GM19455 (cell line): ENCODE results near the gene WDR37.
"Not testable (repeated sequence)": the region's sequence is repeated elsewhere in the genome, so short reads cannot be mapped to it uniquely, and the experiment has no call there.

Experiments used
- ATAC-seq: cut with Tn5 transposase; IDR thresholded peaks from one replicate; pipeline ENCODE4 v1.9.1; 2021; ENCODE audit not compliant: unreplicated experiment

Gene WDR37

GRCh38 chr10:1056326-1057105 lies at the start of gene WDR37:
WDR37 (plus strand) TSS chr10:1056385; CDS start chr10:1072156, 15,771 bp downstream.
- ATAC-seq: peak; percentile 91

GRCh38 chr10:1006573-1006972 lies 49.6 kb upstream of the WDR37 start:
- no peak for ATAC-seq

- no peak for ATAC-seq
These were observed 48.6 kb upstream of the WDR37 start for GRCh38 chr10:1007583-1007982.

GRCh38 chr10:1009071-1009494 lies 47.1 kb upstream of the WDR37 start:
- no peak for ATAC-seq

- ATAC-seq: not testable (repeated sequence)
These were observed 46.2 kb upstream of the WDR37 start for GRCh38 chr10:1009947-1010346.

- no peak for ATAC-seq
These were observed 45.5 kb upstream of the WDR37 start for GRCh38 chr10:1010703-1011102.

- no peak for ATAC-seq
These were observed 44.5 kb upstream of the WDR37 start for GRCh38 chr10:1011696-1012095.

- no peak for ATAC-seq
These were observed 40.5 kb upstream of the WDR37 start for GRCh38 chr10:1015688-1016087.

- no peak for ATAC-seq
These were observed 36.8 kb upstream of the WDR37 start for GRCh38 chr10:1019362-1019761.

GRCh38 chr10:1020460-1020859 lies 35.7 kb upstream of the WDR37 start:
- ATAC-seq: no peak

GRCh38 chr10:1020958-1021357 lies 35.2 kb upstream of the WDR37 start:
- ATAC-seq: no peak

- no peak for ATAC-seq
These were observed 33.8 kb upstream of the WDR37 start for GRCh38 chr10:1022413-1022812.

GRCh38 chr10:1024103-1024502 lies 32.1 kb upstream of the WDR37 start:
- ATAC-seq: no peak

- no peak for ATAC-seq
These were observed 30.5 kb upstream of the WDR37 start, which contains the start of gene IDI2 for GRCh38 chr10:1025683-1026082. IDI2 (minus strand) TSS chr10:1025859; CDS start chr10:1024723, 1,136 bp downstream.

GRCh38 chr10:1026578-1026977 lies 29.6 kb upstream of the WDR37 start:
- no peak for ATAC-seq

- ATAC-seq: no peak
These were observed 26.3 kb upstream of the WDR37 start for GRCh38 chr10:1029838-1030237.

- no peak for ATAC-seq
These were observed 22.6 kb upstream of the WDR37 start for GRCh38 chr10:1033601-1034000.

GRCh38 chr10:1034758-1035157 lies 21.4 kb upstream of the WDR37 start:
- ATAC-seq: no peak

GRCh38 chr10:1035201-1035600 lies 21.0 kb upstream of the WDR37 start:
- ATAC-seq: no peak

- peak; percentile 86 for ATAC-seq
These were observed 19.8 kb upstream of the WDR37 start for GRCh38 chr10:1036341-1036791.

- no peak for ATAC-seq
These were observed 19.1 kb upstream of the WDR37 start for GRCh38 chr10:1037098-1037497.

GRCh38 chr10:1038769-1039168 lies 17.4 kb upstream of the WDR37 start:
- not testable (repeated sequence) for ATAC-seq

- ATAC-seq: no peak
These were observed 16.1 kb upstream of the WDR37 start for GRCh38 chr10:1040133-1040532.
